ENCODE results near the gene SMYD3.

The SMYD3 gene

GRCh38 chr1:246497331-246497915, 9.7 kb downstream of the SMYD3 start:
- DNase-seq (no peak), ATAC-seq (ENCODE audit: insufficient read depth, low read depth) (peak; percentile 70)
- H3K79me2 ChIP-seq (ENCODE audit: insufficient read depth, low read length), result peaks cover 24% of the 10 kb centered on the region

GRCh38 chr1:246492611-246493245, 14.4 kb downstream of the SMYD3 start:
- peaks cover 29% of the 10 kb centered on the region; the same call in 1 of the 2 replicates for H3K79me2 ChIP-seq (ENCODE audit: insufficient read depth, low read length)
- H4K20me1 ChIP-seq (ENCODE audit: insufficient read depth, low read length), result peaks cover 4% of the 10 kb centered on the region
- ATAC-seq (ENCODE audit: insufficient read depth, low read depth) (peak; percentile 83), DNase-seq (peak; percentile 60)
- H3K4me2 ChIP-seq (ENCODE audit: insufficient read depth, low read length), result no peak overlapping the region
- H3K27me3 ChIP-seq (ENCODE audit: insufficient read depth, low read length, poor library complexity), result no peaks in the 10 kb centered on the region
- H3K4me3 ChIP-seq (ENCODE audit: low read depth in 1 of 2, low read length in 2 of 2), result no peak overlapping the region
- no peaks in the 10 kb centered on the region for H3K9me3 ChIP-seq (ENCODE audit: insufficient read depth, low read length, severe bottlenecking)
- no peak overlapping the region for H3K9ac ChIP-seq (ENCODE audit: low read depth, low read length)
- H2AFZ ChIP-seq (ENCODE audit: low read depth, low read length), result no peak overlapping the region
- H3K36me3 ChIP-seq (ENCODE audit: insufficient read depth, low read length), result 0 out of 2 replicates have a peak, but pooled peaks cover 2% of the 10 kb centered on the region
- peaks cover 4% of the 10 kb centered on the region; the same call in 1 of the 2 replicates for H3K4me1 ChIP-seq (ENCODE audit: insufficient read depth, low read length)
- peak; percentile 72 for TF ChIP-seq CTCF (IDR thresholded peaks at IDR 0.05; ENCODE audit: borderline replicate concordance, extremely low read depth, low read length, poor library complexity, severe bottlenecking)
- no peak for TF ChIP-seq EZH2 (IDR thresholded peaks at IDR 0.05; ENCODE audit: borderline replicate concordance, low read depth, low read length, severe bottlenecking)
- no peak overlapping the region for H3K27ac ChIP-seq (ENCODE audit: low read length)

More at GRCh38 chr1:246497331-246497915, 9.7 kb downstream of the SMYD3 start:
- Histone ChIP-seq H3K36me3 (ENCODE audit: insufficient read depth, low read length) (peaks cover 8% of the 10 kb centered on the region; the same call in 1 of the 2 replicates), H3K27me3 (ENCODE audit: insufficient read depth, low read length, poor library complexity) (no peaks in the 10 kb centered on the region), H3K9ac (ENCODE audit: low read depth, low read length) (no peak overlapping the region), H4K20me1 (ENCODE audit: insufficient read depth, low read length) (peaks cover 7% of the 10 kb centered on the region; the same call in 1 of the 2 replicates), H3K27ac (ENCODE audit: low read length) (no peak overlapping the region), H3K4me1 (ENCODE audit: insufficient read depth, low read length) (peaks cover 4% of the 10 kb centered on the region; the same call in 1 of the 2 replicates), H3K4me2 (ENCODE audit: insufficient read depth, low read length) (no peak overlapping the region), H3K4me3 (ENCODE audit: low read depth in 1 of 2, low read length in 2 of 2) (no peak overlapping the region), H3K9me3 (ENCODE audit: insufficient read depth, low read length, severe bottlenecking) (no peaks in the 10 kb centered on the region), H2AFZ (ENCODE audit: low read depth, low read length) (no peak overlapping the region)
- TF ChIP-seq CTCF (IDR thresholded peaks at IDR 0.05; ENCODE audit: borderline replicate concordance, extremely low read depth, low read length, poor library complexity, severe bottlenecking) (peak; percentile 80), EZH2 (IDR thresholded peaks at IDR 0.05; ENCODE audit: borderline replicate concordance, low read depth, low read length, severe bottlenecking) (no peak)

GRCh38 chr1:246491551-246492053, 15.5 kb downstream of the SMYD3 start:
- ATAC-seq (ENCODE audit: insufficient read depth, low read depth) (no peak), DNase-seq (no peak)
- H3K4me3 ChIP-seq (ENCODE audit: low read depth in 1 of 2, low read length in 2 of 2), result no peak overlapping the region
- H3K9me3 ChIP-seq (ENCODE audit: insufficient read depth, low read length, severe bottlenecking), result no peaks in the 10 kb centered on the region
- H3K4me2 ChIP-seq (ENCODE audit: insufficient read depth, low read length), result no peak overlapping the region
- H2AFZ ChIP-seq (ENCODE audit: low read depth, low read length), result no peak overlapping the region
- H3K27ac ChIP-seq (ENCODE audit: low read length), result no peak overlapping the region
- peaks cover 4% of the 10 kb centered on the region for H4K20me1 ChIP-seq (ENCODE audit: insufficient read depth, low read length)
- H3K79me2 ChIP-seq (ENCODE audit: insufficient read depth, low read length), result peaks cover 23% of the 10 kb centered on the region; the same call in 1 of the 2 replicates
- H3K36me3 ChIP-seq (ENCODE audit: insufficient read depth, low read length), result 0 out of 2 replicates have a peak, but pooled peaks cover 2% of the 10 kb centered on the region
- no peaks in the 10 kb centered on the region for H3K4me1 ChIP-seq (ENCODE audit: insufficient read depth, low read length)
- TF ChIP-seq CTCF (IDR thresholded peaks at IDR 0.05; ENCODE audit: borderline replicate concordance, extremely low read depth, low read length, poor library complexity, severe bottlenecking) (no peak), EZH2 (IDR thresholded peaks at IDR 0.05; ENCODE audit: borderline replicate concordance, low read depth, low read length, severe bottlenecking) (no peak)
- H3K27me3 ChIP-seq (ENCODE audit: insufficient read depth, low read length, poor library complexity), result no peaks in the 10 kb centered on the region
- H3K9ac ChIP-seq (ENCODE audit: low read depth, low read length), result no peak overlapping the region

Measured in DND-41 (cell line).